GM10266 (cell line): ENCODE measurements around the gene EDA.

ENCODE experiments used
- DNase-seq: peaks from one replicate; pipeline ENCODE4 v3.0.0; 2012; ENCODE audit errors: extremely low spot score
- CTCF ChIP-seq: IDR thresholded peaks from 2 replicates; pipeline ENCODE4 v1.5.1; 2012; ENCODE audit warnings: mild to moderate bottlenecking, low read depth; ENCODE audit not compliant: control insufficient read depth, insufficient read depth; ENCODE audit errors: missing control alignments

EDA gene

GRCh38 chrX:69919749-69920148 lies 303.8 kb downstream of the EDA start:
- DNase-seq: no peak
- TF ChIP-seq CTCF: no peak

- no peak for DNase-seq
- no peak for TF ChIP-seq CTCF
These were observed 316.4 kb downstream of the EDA start for GRCh38 chrX:69932323-69932722.

- no peak for DNase-seq
- no peak for TF ChIP-seq CTCF
These were observed 332.4 kb downstream of the EDA start for GRCh38 chrX:69948276-69948797.

- no peak for TF ChIP-seq CTCF
- DNase-seq: no peak
These were observed 335.8 kb downstream of the EDA start for GRCh38 chrX:69951753-69952152.

- DNase-seq: no peak
- TF ChIP-seq CTCF: no peak
These were observed 343.8 kb downstream of the EDA start for GRCh38 chrX:69959712-69960111.

- no peak for TF ChIP-seq CTCF
- no peak for DNase-seq
These were observed 345.6 kb downstream of the EDA start for GRCh38 chrX:69961365-69962072.

- DNase-seq: no peak
- no peak for TF ChIP-seq CTCF
These were observed 353.0 kb downstream of the EDA start for GRCh38 chrX:69968950-69969349.
